CD4-positive, alpha-beta T cell (primary cell): ENCODE measurements around the gene MIAT. TPM values are rescaled to one million over a fixed set of nuclear protein-coding genes. Genes with fewer than 3 reads are reported as not detected.

Experiments
- ATAC-seq: fragments of 200-7000 bp; cut with Tn5 transposase; one replicate; pipeline ENCODE4 v1.10.0; 2022; ENCODE audit warnings: mild to moderate bottlenecking; ENCODE audit not compliant: poor library complexity
- CTCF ChIA-PET: fragments of 350-600 bp; sonication (Branson Sonifier 250); formaldehyde crosslinking; loops from one replicate; lab custom pipeline; 2021; ENCODE audit warnings: antibody characterized with exemption, inconsistent platforms; lab: Charles Lee
- POLR2A ChIA-PET: fragments of 350-600 bp; sonication (Branson Sonifier 250); formaldehyde crosslinking; loops from one replicate; lab custom pipeline; 2021; ENCODE audit warnings: antibody characterized with exemption, inconsistent platforms; lab: Charles Lee
- DNase-seq, 14 experiments: peaks; one replicate each; pipeline ENCODE4 v3.0.0-alpha.2; 2013 to 2020; ENCODE audit warnings: mixed read lengths in 2 of 14
- H3K27ac ChIP-seq, 2 donors: one replicate each; pipeline versions ENCODE4 v1.5.1 to v1.7.0; 2013; ENCODE audit warnings: low read length in 2 of 2, low read depth in 1 of 2, mild to moderate bottlenecking in 1 of 2
- H3K27me3 ChIP-seq, 2 experiments: 1 replicate in 1 of 2; 2 replicates in 1 of 2; pipeline versions ENCODE4 v1.6.1 to v1.7.0; 2013; ENCODE audit warnings: low read length in 2 of 2, control low read depth in 1 of 2, mild to moderate bottlenecking in 1 of 2, moderate library complexity in 1 of 2; ENCODE audit not compliant: insufficient read depth in 2 of 2, control insufficient read depth in 1 of 2
- H3K36me3 ChIP-seq: one replicate; pipeline ENCODE4 v1.6.1; 2013; ENCODE audit warnings: low read length, control low read depth; ENCODE audit not compliant: insufficient read depth
- H3K4me1 ChIP-seq: one replicate; pipeline ENCODE4 v1.6.1; 2013; ENCODE audit warnings: low read length, control low read depth; ENCODE audit not compliant: insufficient read depth
- H3K4me3 ChIP-seq: one replicate; pipeline ENCODE4 v1.5.1; 2013; ENCODE audit warnings: mild to moderate bottlenecking, low read length, moderate library complexity
- H3K9me3 ChIP-seq, 2 experiments: 1 replicate in 1 of 2; 2 replicates in 1 of 2; pipeline versions ENCODE4 v1.6.1 to v1.7.0; 2013; ENCODE audit warnings: low read length in 2 of 2, mild to moderate bottlenecking in 2 of 2, control low read depth in 1 of 2, moderate library complexity in 1 of 2; ENCODE audit not compliant: control insufficient read depth in 1 of 2, insufficient read depth in 1 of 2
- H3K27ac Mint-ChIP-seq: one replicate; pipeline ENCODE4 v1.8.0; 2020; ENCODE audit warnings: mixed read lengths
- H3K27me3 Mint-ChIP-seq: one replicate; pipeline ENCODE4 v1.8.0; 2021; ENCODE audit warnings: mixed read lengths
- H3K36me3 Mint-ChIP-seq: one replicate; pipeline ENCODE4 v1.8.0; 2021; ENCODE audit warnings: low read depth, mixed read lengths
- H3K4me1 Mint-ChIP-seq: one replicate; pipeline ENCODE4 v1.8.0; 2021; ENCODE audit warnings: low read depth, mixed read lengths
- H3K4me3 Mint-ChIP-seq: one replicate; pipeline ENCODE4 v1.8.0; 2020; ENCODE audit warnings: mild to moderate bottlenecking, mixed read lengths
- H3K9me3 Mint-ChIP-seq: one replicate; pipeline ENCODE4 v1.8.0; 2020; ENCODE audit warnings: mixed read lengths
- intact Hi-C, 2 experiments: fragments of 100-400 bp; cut with DNase I in 1 of 2; cut with micrococcal nuclease in 1 of 2; formaldehyde crosslinking; loops; one replicate each; pipeline versions ENCODE4 v1.15.1 to v1.9.0; 2023 to 2025; cut with DNase I, micrococcal nuclease
- total RNA-seq, 174 experiments: library from RNA in 2 of 174; stranded (reverse) in 2 of 174; gene quantifications; one replicate each; pipeline ENCODE4 v1.2.3 and lab custom pipeline; 2021 to 2026
- TF ChIP-seq, protein P1 (sequence below): fragments of 200-600 bp; IDR thresholded peaks from one replicate; pipeline ENCODE4 v1.8.0; 2022; ENCODE audit warnings: antibody characterized with exemption, mild to moderate bottlenecking

MIAT gene
- total RNA-seq, 2 experiments from 2014 or later = 26.8 to 27.2 TPM

DNA sequence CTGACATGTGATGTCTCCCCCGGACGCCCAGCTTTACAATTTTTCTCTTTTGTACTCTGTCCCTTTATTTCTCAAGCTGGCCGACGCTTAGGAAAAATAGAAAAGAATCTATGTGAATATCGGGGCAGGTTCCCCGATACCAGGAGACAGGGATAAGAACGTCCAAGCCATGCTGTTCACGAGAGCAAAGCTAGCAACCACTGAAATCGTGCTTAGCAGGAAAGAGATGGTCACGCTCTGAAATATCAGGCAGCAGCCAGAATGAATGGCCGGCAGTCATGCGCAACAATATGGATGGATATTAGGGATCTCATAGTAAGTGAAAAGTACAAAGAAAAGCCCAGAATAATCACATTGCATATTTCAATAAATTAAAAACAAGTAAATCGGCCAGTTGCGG lies 43.1 kb upstream of the MIAT start:
- TF ChIP-seq, protein P1, sequence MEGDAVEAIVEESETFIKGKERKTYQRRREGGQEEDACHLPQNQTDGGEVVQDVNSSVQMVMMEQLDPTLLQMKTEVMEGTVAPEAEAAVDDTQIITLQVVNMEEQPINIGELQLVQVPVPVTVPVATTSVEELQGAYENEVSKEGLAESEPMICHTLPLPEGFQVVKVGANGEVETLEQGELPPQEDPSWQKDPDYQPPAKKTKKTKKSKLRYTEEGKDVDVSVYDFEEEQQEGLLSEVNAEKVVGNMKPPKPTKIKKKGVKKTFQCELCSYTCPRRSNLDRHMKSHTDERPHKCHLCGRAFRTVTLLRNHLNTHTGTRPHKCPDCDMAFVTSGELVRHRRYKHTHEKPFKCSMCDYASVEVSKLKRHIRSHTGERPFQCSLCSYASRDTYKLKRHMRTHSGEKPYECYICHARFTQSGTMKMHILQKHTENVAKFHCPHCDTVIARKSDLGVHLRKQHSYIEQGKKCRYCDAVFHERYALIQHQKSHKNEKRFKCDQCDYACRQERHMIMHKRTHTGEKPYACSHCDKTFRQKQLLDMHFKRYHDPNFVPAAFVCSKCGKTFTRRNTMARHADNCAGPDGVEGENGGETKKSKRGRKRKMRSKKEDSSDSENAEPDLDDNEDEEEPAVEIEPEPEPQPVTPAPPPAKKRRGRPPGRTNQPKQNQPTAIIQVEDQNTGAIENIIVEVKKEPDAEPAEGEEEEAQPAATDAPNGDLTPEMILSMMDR = no peak
- CTCF ChIA-PET = no interaction called here
- H3K27ac Mint-ChIP-seq = no peak overlapping the region

DNA sequence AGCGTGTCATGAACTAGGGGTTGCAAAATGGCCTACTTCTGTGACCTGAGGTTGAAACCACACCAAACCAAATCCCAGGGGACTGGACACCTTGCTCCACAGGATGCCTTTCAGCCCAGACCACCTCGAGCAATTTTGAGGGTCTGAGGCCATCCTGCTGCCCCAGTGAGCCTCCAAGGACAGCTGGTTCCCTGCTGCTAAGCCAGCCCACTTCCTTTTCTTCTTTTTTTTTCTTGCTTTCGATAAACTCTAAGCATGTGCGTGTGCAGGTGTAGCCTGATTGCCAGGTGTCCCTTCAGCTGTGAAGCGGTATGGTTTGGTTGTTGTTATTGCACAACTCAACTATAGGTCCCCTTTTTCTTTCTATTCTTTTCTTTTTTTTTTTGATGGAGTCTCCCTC lies 42.2 kb upstream of the MIAT start:
- Histone ChIP-seq H3K4me3 (no peak overlapping the region), H3K9me3 (no peaks in the 10 kb centered on the region), H3K27me3 (no peaks in the 10 kb centered on the region), H3K36me3 (no peaks in the 10 kb centered on the region), H3K4me1 (peaks cover 14% of the 10 kb centered on the region), H3K27ac (no peak overlapping the region)
- DNase-seq = no peak
- peaks cover 7% of the 10 kb centered on the region for H3K4me1 Mint-ChIP-seq
- no peak for ATAC-seq
- intact Hi-C loops = no loop called here
- H3K36me3 Mint-ChIP-seq = no peaks in the 10 kb centered on the region
- H3K27me3 Mint-ChIP-seq = no peaks in the 10 kb centered on the region
- no peak overlapping the region for H3K27ac Mint-ChIP-seq
- ChIA-PET CTCF (no interaction called here), POLR2A (no interaction called here)
- H3K9me3 Mint-ChIP-seq = no peaks in the 10 kb centered on the region
- TF ChIP-seq, protein P1 = no peak
- H3K4me3 Mint-ChIP-seq = no peak overlapping the region

More for the DNA sequence above, 43.1 kb upstream of the MIAT start:
- Histone ChIP-seq H3K27ac (no peak overlapping the region), H3K4me1 (peaks cover 22% of the 10 kb centered on the region), H3K4me3 (no peak overlapping the region), H3K27me3 (no peaks in the 10 kb centered on the region), H3K9me3 (no peaks in the 10 kb centered on the region), H3K36me3 (no peaks in the 10 kb centered on the region)
- no peak overlapping the region for H3K4me3 Mint-ChIP-seq
- H3K36me3 Mint-ChIP-seq = no peaks in the 10 kb centered on the region
- POLR2A ChIA-PET = no interaction called here
- no peaks in the 10 kb centered on the region for H3K9me3 Mint-ChIP-seq
- intact Hi-C loops = no loop called here
- DNase-seq = no peak
- H3K4me1 Mint-ChIP-seq = peaks cover 9% of the 10 kb centered on the region
- no peaks in the 10 kb centered on the region for H3K27me3 Mint-ChIP-seq
- ATAC-seq = no peak

DNA sequence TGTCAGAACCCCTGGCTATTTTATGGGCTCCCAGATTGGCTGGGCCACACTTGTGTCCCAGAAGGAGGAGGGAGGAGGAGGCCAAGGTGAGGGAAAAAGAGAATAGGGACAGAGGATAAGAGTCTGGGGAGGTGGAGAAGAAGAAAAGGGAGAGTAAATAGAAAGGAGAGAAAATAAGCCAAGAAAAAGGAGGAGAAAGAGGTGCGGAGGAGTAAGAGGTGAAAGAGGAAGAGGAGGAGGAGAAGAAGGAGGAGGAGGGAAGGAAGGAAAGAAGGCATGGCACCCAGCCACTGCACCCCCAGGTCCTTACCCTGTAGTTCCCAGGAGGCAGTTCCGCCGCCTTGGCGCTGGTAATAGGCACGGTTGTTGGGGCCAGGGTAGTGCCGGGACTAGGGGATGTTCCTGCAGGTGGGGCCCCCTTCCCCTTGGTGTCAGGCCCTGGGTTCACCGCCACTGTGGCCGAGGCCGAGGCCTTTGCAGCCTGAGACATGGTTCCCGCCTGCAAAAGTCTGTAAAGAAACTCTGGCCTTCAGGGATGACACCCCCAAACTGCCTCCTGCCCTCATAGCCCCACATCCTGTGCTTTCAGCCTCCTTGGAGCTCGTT lies 41.5 kb upstream of the MIAT start:
- Mint-ChIP-seq H3K27ac (no peak overlapping the region), H3K27me3 (no peaks in the 10 kb centered on the region), H3K4me3 (no peak overlapping the region), H3K36me3 (no peaks in the 10 kb centered on the region), H3K9me3 (no peaks in the 10 kb centered on the region), H3K4me1 (no peaks in the 10 kb centered on the region)
- no peak overlapping the region for H3K27ac ChIP-seq
- no peak for ATAC-seq
- H3K4me3 ChIP-seq = no peak overlapping the region
- TF ChIP-seq, protein P1 = no peak
- H3K4me1 ChIP-seq = peaks cover 6% of the 10 kb centered on the region
- ChIA-PET POLR2A (no interaction called here), CTCF (no interaction called here)
- no peaks in the 10 kb centered on the region for H3K36me3 ChIP-seq
- no peak for DNase-seq
- H3K27me3 ChIP-seq = no peaks in the 10 kb centered on the region
- intact Hi-C loops = no loop called here
- no peaks in the 10 kb centered on the region for H3K9me3 ChIP-seq
